Pons (tissue), 1 donor: Measurements from ENCODE around the gene LINC01488.

Experiments used
- DNase-seq: peaks from one replicate; pipeline ENCODE4 v3.0.0-alpha.2; 2016; ENCODE audit warnings: low spot score

LINC01488 gene

GRCh38 chr11:69493931-69494821 lies 12.7 kb downstream of the LINC01488 start:
- DNase-seq, result no peak

DNA sequence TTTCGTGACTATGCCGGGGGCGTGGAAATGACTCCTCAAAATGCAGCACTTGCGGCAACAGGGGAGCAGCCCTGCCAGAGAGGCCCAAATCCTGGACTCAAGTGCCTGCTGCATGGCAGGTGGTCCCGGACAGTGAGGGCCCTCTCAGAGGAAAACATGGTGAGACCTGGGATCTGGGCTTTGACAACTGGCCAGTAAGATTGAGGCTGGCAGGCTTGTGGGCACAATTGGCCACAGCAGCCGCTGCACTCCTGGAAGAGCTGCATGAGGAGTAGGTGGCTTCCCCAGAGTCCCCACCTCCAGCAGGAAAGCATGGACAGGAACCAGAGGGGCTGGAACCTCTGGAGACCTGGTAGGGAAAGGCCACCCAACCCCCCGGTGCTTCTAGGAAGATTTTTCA lies 13.4 kb downstream of the LINC01488 start:
- no peak for DNase-seq

GRCh38 chr11:69495441-69496201 lies 14.2 kb downstream of the LINC01488 start:
- no peak for DNase-seq

DNA sequence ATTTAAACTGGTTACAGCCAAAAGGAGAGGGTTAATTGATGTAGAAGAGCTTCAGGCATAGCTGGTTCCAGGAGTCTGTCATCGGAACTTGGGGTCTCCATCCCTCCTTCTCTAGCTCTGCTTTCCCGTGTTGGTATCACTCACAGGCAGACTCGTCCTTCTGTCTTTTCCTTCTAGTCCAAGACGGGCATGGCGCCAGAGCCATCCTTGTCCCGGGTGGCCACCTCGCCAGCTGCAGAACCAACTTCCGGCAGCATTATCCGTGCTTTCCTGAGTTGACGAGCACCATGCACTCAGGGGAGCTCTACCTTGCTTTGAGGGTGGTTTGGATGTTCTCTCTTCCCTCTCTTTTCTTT lies 14.7 kb downstream of the LINC01488 start:
- DNase-seq, result no peak

- no peak for DNase-seq
These were observed 15.3 kb downstream of the LINC01488 start for GRCh38 chr11:69496631-69497220.

GRCh38 chr11:69497221-69497787 lies 15.8 kb downstream of the LINC01488 start:
- DNase-seq, result peak; percentile 72

GRCh38 chr11:69498614-69499175 lies 17.2 kb downstream of the LINC01488 start:
- no peak for DNase-seq

- no peak for DNase-seq
These were observed 17.9 kb downstream of the LINC01488 start for GRCh38 chr11:69499186-69499917.

- DNase-seq, result no peak
These were observed 18.4 kb downstream of the LINC01488 start for GRCh38 chr11:69499918-69500284.

DNA sequence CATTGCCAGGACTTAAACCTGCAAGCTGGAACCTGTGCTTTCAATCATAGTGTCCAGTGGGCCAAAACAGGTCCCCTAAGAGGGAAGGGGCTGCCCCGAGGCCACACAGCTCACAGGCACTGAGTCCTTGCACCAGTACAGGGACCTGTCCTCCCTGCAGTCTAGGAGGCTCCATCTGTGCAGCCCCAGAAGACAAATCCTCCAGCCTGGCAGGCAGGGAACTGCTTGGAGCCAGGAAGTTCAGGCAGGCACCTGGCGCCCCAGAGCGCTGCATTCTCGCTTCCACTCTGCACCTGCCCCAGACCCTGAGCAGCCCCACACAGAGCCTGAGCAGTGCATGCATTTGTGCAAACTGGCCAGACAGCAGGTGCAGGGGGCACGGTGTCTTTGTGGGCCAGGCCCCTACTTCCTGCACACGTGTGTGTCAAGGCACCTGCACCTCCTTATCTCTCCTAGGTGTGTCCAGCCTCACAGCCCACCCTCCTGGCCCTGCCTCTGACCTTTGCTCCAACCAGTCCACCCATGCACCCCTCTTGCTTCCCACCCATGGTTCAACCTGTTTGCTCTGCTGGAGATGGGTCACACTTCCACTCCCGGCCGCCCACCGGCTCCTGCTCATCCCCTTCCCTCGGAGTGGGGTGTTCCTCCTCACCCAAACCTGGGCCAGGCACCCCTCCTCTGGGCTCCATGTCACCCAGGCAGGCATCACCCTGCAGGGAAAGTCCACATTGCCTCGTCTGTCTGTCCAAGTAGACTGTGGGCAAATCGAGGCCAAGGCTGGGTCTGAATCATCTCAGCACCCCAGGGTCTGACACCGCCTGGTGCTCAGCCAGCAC lies 19.0 kb downstream of the LINC01488 start:
- DNase-seq, result no peak

DNA sequence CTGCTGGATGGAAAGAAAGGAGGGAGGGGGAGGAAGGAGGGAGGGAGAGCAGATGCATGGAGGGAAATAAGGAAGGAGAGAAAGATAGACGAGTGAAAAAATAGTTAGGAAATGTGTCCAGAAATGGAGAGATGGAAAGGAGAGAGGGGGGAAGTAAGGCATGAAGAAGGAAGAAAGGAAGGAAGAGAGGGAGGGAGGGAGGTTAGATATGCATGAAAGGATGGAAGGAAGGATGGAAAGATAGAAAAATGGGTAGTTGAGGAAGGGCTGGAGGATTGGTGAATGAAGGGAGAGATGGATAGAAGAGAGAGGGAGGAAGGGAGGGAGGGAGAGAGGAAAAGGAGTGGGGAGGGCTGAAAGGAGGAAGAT lies 19.6 kb downstream of the LINC01488 start:
- DNase-seq, result no peak

- no peak for DNase-seq
These were observed 20.7 kb downstream of the LINC01488 start for GRCh38 chr11:69501891-69502860.

GRCh38 chr11:69504127-69504526 lies 22.7 kb downstream of the LINC01488 start:
- no peak for DNase-seq

GRCh38 chr11:69504576-69505335 lies 23.3 kb downstream of the LINC01488 start:
- no peak for DNase-seq

GRCh38 chr11:69508974-69509373 lies 27.5 kb downstream of the LINC01488 start:
- no peak for DNase-seq

DNA sequence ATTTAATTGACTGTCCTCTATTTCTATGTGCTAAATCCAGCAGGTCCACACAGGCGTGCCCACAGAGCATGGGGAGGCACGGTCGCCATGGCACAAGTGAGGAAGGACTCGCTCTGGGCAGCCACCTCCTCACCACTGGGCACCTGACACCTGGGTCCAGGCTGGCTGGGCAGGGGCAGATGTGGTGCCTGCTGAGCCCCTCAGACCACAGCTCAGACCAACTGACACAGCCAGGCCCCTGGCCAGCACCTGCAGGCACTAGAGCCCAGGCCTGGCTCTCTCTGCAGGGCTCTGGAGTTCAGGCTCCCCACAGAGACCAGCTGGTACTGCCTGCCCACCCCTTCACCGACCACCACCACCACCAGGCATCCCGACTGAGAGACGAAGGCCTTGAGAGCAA lies 27.9 kb downstream of the LINC01488 start:
- no peak for DNase-seq

GRCh38 chr11:69509846-69510390 lies 28.5 kb downstream of the LINC01488 start:
- DNase-seq, result no peak
